Esophagus (tissue), 2 donors: Measurements from ENCODE around the gene MED12L. TPM values are rescaled to one million over a fixed set of nuclear protein-coding genes. Genes with fewer than 3 reads are reported as not detected.

Source experiments
- H3K27ac ChIP-seq, 2 donors: one replicate each; pipeline ENCODE4 v1.5.1; 2013; ENCODE audit warnings: low read depth in 2 of 2, mild to moderate bottlenecking in 2 of 2, inconsistent platforms in 1 of 2, low read length in 1 of 2, moderate library complexity in 1 of 2
- H3K27me3 ChIP-seq, 2 donors: one replicate each; pipeline ENCODE4 v1.6.1; 2013; ENCODE audit warnings: low read length in 2 of 2, control low read depth in 1 of 2, mild to moderate bottlenecking in 1 of 2; ENCODE audit not compliant: insufficient read depth in 2 of 2, control insufficient read depth in 1 of 2
- H3K36me3 ChIP-seq, 2 donors: one replicate each; pipeline ENCODE4 v1.6.1; 2013; ENCODE audit warnings: low read length in 1 of 2; ENCODE audit not compliant: control insufficient read depth in 2 of 2, insufficient read depth in 2 of 2
- H3K4me1 ChIP-seq, 2 donors: one replicate each; pipeline ENCODE4 v1.6.1; 2013; ENCODE audit warnings: low read length in 1 of 2; ENCODE audit not compliant: control insufficient read depth in 2 of 2, insufficient read depth in 2 of 2
- H3K4me3 ChIP-seq, 2 donors: one replicate each; pipeline ENCODE4 v1.5.1; 2013; ENCODE audit warnings: low read length in 2 of 2, mild to moderate bottlenecking in 2 of 2, low read depth in 1 of 2, moderate library complexity in 1 of 2
- H3K9me3 ChIP-seq, 2 donors: one replicate each; pipeline ENCODE4 v1.6.1; 2013; ENCODE audit warnings: mild to moderate bottlenecking in 2 of 2, low read depth in 1 of 2, low read length in 1 of 2, moderate library complexity in 1 of 2; ENCODE audit not compliant: control insufficient read depth in 2 of 2, insufficient read depth in 1 of 2
- WGBS, 2 donors: extraction: QIAGEN DNeasy Blood & Tissue Kit; methylation state at CpG; one replicate each; pipeline ENCODE4 v1.1.7; 2013; 5-methylcytosine and 5-hydroxymethylcytosine counted together
- polyA plus RNA-seq, 2 donors: library from polyadenylated mRNA; stranded (reverse); fragments of 200-250 nt; gene quantifications; one replicate each; pipeline ENCODE4 v1.2.3, GENCODE V29; 2013
- donor health status: healthy with polysubstance abuse.
- donor health status: Bipolar disorder and iron deficiency.

MED12L gene
- polyA plus RNA-seq, 2 donors, result 0.05 to 0.08 TPM

GRCh38 chr3:151199554-151200438, 114.3 kb downstream of the MED12L start:
- H3K27me3 ChIP-seq, result no peaks in the 10 kb centered on the region
- H3K27ac ChIP-seq, result no peak overlapping the region
- no peaks in the 10 kb centered on the region for H3K4me1 ChIP-seq
- WGBS, 2 donors, result 75 to 79% methylated on average over 4 of the region's 4 CpGs
- no peaks in the 10 kb centered on the region for H3K9me3 ChIP-seq
- no peaks in the 10 kb centered on the region for H3K36me3 ChIP-seq
- no peak overlapping the region for H3K4me3 ChIP-seq

DNA sequence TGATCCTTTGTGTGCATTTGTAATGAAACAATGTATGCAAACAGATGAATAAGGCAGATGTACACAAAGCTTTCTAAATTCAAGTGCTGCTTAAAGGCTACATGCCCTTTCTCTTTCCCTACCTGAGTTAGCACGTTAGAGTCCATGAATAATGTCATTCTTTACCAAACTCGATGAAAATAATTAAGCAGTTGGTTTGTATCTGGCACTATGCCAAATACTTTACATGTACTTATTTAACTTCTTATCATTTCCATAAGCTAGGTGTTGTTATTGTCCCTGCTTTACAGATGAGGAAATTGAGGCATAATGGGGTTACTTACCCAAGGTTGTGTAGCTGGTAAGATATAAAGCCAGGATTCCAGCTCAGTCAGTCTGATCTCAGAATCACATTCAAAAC, 115.1 kb downstream of the MED12L start:
- H3K4me1 ChIP-seq, result no peaks in the 10 kb centered on the region
- no peaks in the 10 kb centered on the region for H3K36me3 ChIP-seq
- no peak overlapping the region for H3K4me3 ChIP-seq
- no peak overlapping the region for H3K27ac ChIP-seq
- WGBS, 2 donors, result 35 to 41% methylated on average over 2 of the region's 2 CpGs
- H3K27me3 ChIP-seq, result no peaks in the 10 kb centered on the region
- no peaks in the 10 kb centered on the region for H3K9me3 ChIP-seq

GRCh38 chr3:151201051-151201730, 115.7 kb downstream of the MED12L start:
- H3K4me1 ChIP-seq, result no peaks in the 10 kb centered on the region
- no peak overlapping the region for H3K27ac ChIP-seq
- H3K36me3 ChIP-seq, result no peaks in the 10 kb centered on the region
- WGBS, 2 donors, result 87 to 89% methylated on average over 7 of the region's 7 CpGs
- H3K9me3 ChIP-seq, result no peaks in the 10 kb centered on the region
- H3K27me3 ChIP-seq, result no peaks in the 10 kb centered on the region
- H3K4me3 ChIP-seq, result peak overlapping the region in 1 of 2 donors; percentile 3

- WGBS, 2 donors, result 79 to 83% methylated on average over 3 of the region's 3 CpGs
- Histone ChIP-seq H3K4me3 (no peak within 1 kb of the TSS), H3K36me3 (no peaks in the 10 kb centered on the region), H3K27me3 (no peaks in the 10 kb centered on the region), H3K27ac (peak within 1 kb of the TSS in 1 of 2 donors; percentile 21), H3K4me1 (no peaks in the 10 kb centered on the region), H3K9me3 (no peaks in the 10 kb centered on the region)
Observed at GRCh38 chr3:151203051-151203420, 117.6 kb downstream of the MED12L start, which contains the start of gene GPR171. Gene GPR171 (minus strand): TSS chr3:151203216. CDS start chr3:151199386, 3,830 bp downstream.

GRCh38 chr3:151204530-151205402, 119.3 kb downstream of the MED12L start:
- H3K4me3 ChIP-seq, result no peak overlapping the region
- no peak overlapping the region for H3K27ac ChIP-seq
- H3K9me3 ChIP-seq, result no peaks in the 10 kb centered on the region
- 71 to 75% methylated on average over 3 of the region's 3 CpGs for WGBS, 2 donors
- H3K36me3 ChIP-seq, result no peaks in the 10 kb centered on the region
- no peaks in the 10 kb centered on the region for H3K27me3 ChIP-seq
- no peaks in the 10 kb centered on the region for H3K4me1 ChIP-seq

DNA sequence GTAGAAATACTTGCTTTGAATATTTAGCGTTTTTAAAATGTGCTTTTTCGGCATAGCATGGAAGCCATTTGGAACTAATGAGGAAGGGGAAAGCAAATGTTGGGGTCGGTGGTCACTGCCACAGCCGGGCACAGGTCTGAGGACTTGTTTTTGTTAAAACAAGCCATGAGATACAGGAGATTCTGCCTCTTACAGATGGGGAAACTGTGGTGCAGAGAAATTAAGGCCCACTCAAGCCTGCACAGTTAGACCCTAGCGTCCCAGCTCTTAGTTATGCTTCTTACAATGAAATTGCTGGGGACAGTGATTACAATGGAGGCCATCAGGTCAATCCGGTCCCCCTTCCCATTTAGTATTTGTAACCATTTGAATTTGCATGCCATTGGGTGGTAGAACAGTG, 120.0 kb downstream of the MED12L start:
- Histone ChIP-seq H3K27ac (no peak overlapping the region), H3K9me3 (no peaks in the 10 kb centered on the region), H3K4me1 (no peaks in the 10 kb centered on the region), H3K27me3 (no peaks in the 10 kb centered on the region), H3K4me3 (no peak overlapping the region), H3K36me3 (no peaks in the 10 kb centered on the region)
- WGBS, 2 donors, result 88 to 92% methylated on average over 6 of the region's 6 CpGs

GRCh38 chr3:151206201-151206600, 120.7 kb downstream of the MED12L start:
- Histone ChIP-seq H3K9me3 (no peaks in the 10 kb centered on the region), H3K4me3 (no peak overlapping the region), H3K27me3 (no peaks in the 10 kb centered on the region), H3K36me3 (no peaks in the 10 kb centered on the region), H3K4me1 (no peaks in the 10 kb centered on the region), H3K27ac (no peak overlapping the region)
- WGBS, 2 donors, result 75 to 76% methylated on average over 3 of the region's 3 CpGs

DNA sequence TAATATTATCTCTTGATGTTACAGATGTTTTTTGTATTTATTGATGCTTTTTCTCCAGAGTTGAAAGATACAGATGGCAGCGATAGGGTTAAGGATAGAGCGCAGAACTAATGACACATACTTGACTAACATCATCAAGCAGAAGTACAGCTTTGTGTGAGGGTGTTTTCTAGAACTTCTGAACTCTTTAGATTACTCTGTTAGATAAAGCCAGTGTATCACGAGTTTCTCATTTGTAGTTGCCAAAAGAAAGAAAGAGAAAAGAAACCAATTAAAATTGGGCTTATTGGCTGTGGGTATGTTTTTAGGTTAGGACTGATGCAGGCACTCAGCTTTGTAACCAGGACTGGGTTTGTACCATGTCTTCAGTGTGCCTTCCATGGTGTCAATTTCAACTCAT, 124.2 kb downstream of the MED12L start:
- no peaks in the 10 kb centered on the region for H3K36me3 ChIP-seq
- H3K4me3 ChIP-seq, result no peak overlapping the region
- H3K27me3 ChIP-seq, result no peaks in the 10 kb centered on the region
- 76 to 77% methylated on average over 3 of the region's 3 CpGs for WGBS, 2 donors
- H3K4me1 ChIP-seq, result no peaks in the 10 kb centered on the region
- H3K27ac ChIP-seq, result no peak overlapping the region
- H3K9me3 ChIP-seq, result no peaks in the 10 kb centered on the region

DNA sequence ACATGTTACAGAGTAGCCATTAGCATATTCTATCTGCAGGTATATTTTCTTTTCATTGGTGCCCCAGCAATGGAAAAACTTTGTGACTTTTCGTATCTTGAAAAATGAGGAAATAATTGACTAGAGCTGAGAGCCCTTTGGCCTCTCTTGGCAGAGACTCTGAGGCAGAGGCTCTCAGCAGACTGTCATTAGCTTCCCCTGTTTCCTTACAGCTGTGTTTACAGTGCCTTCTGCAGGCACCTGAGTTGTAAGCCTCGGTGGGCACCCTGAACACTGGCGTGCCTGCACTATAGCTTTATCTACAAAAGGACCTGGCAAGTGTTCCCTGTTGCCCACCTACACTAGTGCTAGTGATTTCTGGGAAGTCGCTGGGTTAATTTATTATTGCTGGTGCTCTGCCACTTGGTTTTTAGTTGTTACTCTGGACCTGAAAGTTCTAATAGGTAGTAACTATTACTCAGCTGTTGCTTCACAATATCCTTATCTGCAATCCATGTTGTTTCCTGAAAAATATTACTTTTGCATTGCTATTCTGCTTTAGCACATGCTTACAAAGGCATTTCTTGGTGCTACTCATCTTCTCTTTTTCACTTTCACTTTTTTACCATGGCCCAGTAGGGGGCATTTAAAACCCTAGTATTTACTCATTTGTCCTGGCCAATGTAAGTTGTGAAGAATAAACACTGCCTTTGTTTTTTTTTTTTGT, 125.4 kb downstream of the MED12L start:
- WGBS, 2 donors, result 41 to 59% methylated on average over 4 of the region's 4 CpGs
- H3K27me3 ChIP-seq, result no peaks in the 10 kb centered on the region
- no peaks in the 10 kb centered on the region for H3K4me1 ChIP-seq
- H3K27ac ChIP-seq, result no peak overlapping the region
- H3K4me3 ChIP-seq, result no peak overlapping the region
- no peaks in the 10 kb centered on the region for H3K36me3 ChIP-seq
- H3K9me3 ChIP-seq, result no peaks in the 10 kb centered on the region
